T-cell (primary cell): ENCODE data around the gene PRDM11. TPM values are rescaled to one million over a fixed set of nuclear protein-coding genes. Genes with fewer than 3 reads are reported as not detected.

Source experiments
- ATAC-seq, 4 experiments: fragments of 200-7000 bp in 3 of 4; fragments of 150-1000 bp in 1 of 4; cut with Tn5 transposase; replicated peaks in 1 of 4; 1 replicate in 3 of 4; 2 replicates in 1 of 4; pipeline ENCODE4 v1.10.0; 2021; ENCODE audit warnings: moderate library complexity in 3 of 4, mild to moderate bottlenecking in 2 of 4, moderate number of reproducible peaks in 1 of 4
- CTCF ChIA-PET, 2 donors: fragments of 300-600 bp; sonication (Branson Sonifier 250); formaldehyde crosslinking; loops; one replicate each; lab custom pipeline; 2022; ENCODE audit warnings: antibody characterized with exemption in 2 of 2; lab: Charles Lee
- POLR2A ChIA-PET, 2 donors: fragments of 300-600 bp; sonication (Branson Sonifier 250); formaldehyde crosslinking; loops; one replicate each; lab custom pipeline; 2022; ENCODE audit warnings: antibody characterized with exemption in 2 of 2; lab: Charles Lee
- DNase-seq, 35 experiments: peaks; one replicate each; pipeline versions ENCODE4 v3.0.0 to v3.0.0-alpha.2; 2013 to 2023
- H3K27ac ChIP-seq: one replicate; pipeline ENCODE4 v1.5.1; 2013; ENCODE audit warnings: low read length
- H3K27me3 ChIP-seq, 2 experiments: replicated peaks in 1 of 2; 1 replicate in 1 of 2; 2 replicates in 1 of 2; pipeline versions ENCODE4 v1.6.1 to v1.7.0; 2013; ENCODE audit warnings: low read length in 1 of 2, mixed read lengths in 1 of 2; ENCODE audit not compliant: control insufficient read depth in 2 of 2, insufficient read depth in 2 of 2; ENCODE audit errors: extremely low read depth in 1 of 2
- H3K36me3 ChIP-seq, 2 donors: 1 replicate in 1 of 2; 2 replicates in 1 of 2; pipeline versions ENCODE4 v1.6.1 to v1.7.0; 2013; ENCODE audit warnings: low read length in 1 of 2; ENCODE audit not compliant: control insufficient read depth in 2 of 2, insufficient read depth in 1 of 2; ENCODE audit errors: extremely low read depth in 1 of 2
- H3K4me1 ChIP-seq, 2 experiments: 1 replicate in 1 of 2; 2 replicates in 1 of 2; pipeline versions ENCODE4 v1.6.1 to v1.7.0; 2013; ENCODE audit warnings: low read length in 2 of 2, mixed read lengths in 1 of 2; ENCODE audit not compliant: insufficient read depth in 2 of 2, control insufficient read depth in 1 of 2; ENCODE audit errors: extremely low read depth in 1 of 2
- H3K4me3 ChIP-seq, 2 donors: 1 replicate in 1 of 2; 2 replicates in 1 of 2; pipeline versions ENCODE4 v1.5.1 to v1.7.0; 2013; ENCODE audit warnings: mild to moderate bottlenecking in 2 of 2, low read length in 1 of 2, moderate library complexity in 1 of 2; ENCODE audit not compliant: control insufficient read depth in 1 of 2; ENCODE audit errors: extremely low read depth in 1 of 2
- H3K9me3 ChIP-seq: 2 replicates; pipeline ENCODE4 v1.7.0; 2013
- H3K27ac Mint-ChIP-seq, 2 donors: one replicate each; pipeline ENCODE4 v1.8.0; 2020 to 2021; ENCODE audit warnings: mild to moderate bottlenecking in 2 of 2, mixed read lengths in 2 of 2
- H3K27me3 Mint-ChIP-seq, 2 donors: one replicate each; pipeline ENCODE4 v1.8.0; 2021 to 2022; ENCODE audit warnings: mixed read lengths in 2 of 2
- H3K36me3 Mint-ChIP-seq: one replicate; pipeline ENCODE4 v1.8.0; 2021; ENCODE audit warnings: mixed read lengths
- H3K4me1 Mint-ChIP-seq, 3 donors: one replicate each; pipeline ENCODE4 v1.8.0; 2020 to 2022; ENCODE audit warnings: mixed read lengths in 3 of 3, mild to moderate bottlenecking in 1 of 3
- H3K4me3 Mint-ChIP-seq, 3 donors: one replicate each; pipeline ENCODE4 v1.8.0; 2020 to 2022; ENCODE audit warnings: mild to moderate bottlenecking in 3 of 3, mixed read lengths in 3 of 3, moderate library complexity in 3 of 3
- H3K9me3 Mint-ChIP-seq, 3 donors: one replicate each; pipeline ENCODE4 v1.8.0; 2020 to 2022; ENCODE audit warnings: mixed read lengths in 3 of 3
- WGBS: methylation state at CpG from one replicate; pipeline ENCODE4 v1.1.5; 2013; ENCODE audit warnings: missing lambda C conversion rate; ENCODE audit not compliant: insufficient coverage; 5-methylcytosine and 5-hydroxymethylcytosine counted together
- total RNA-seq, 35 experiments: library from RNA in 6 of 35; stranded (reverse) in 6 of 35; fragments of 120-200 nt in 1 of 35; gene quantifications; one replicate each; pipeline versions ENCODE4 v1.2.1 to v1.2.4 and lab custom pipeline; 2013 to 2026

PRDM11 gene
- total RNA-seq, 5 donors from 2014 or later (not counting 1 experiment from before 2014, with no cell fraction given): 8.7 to 12.5 (median 10.6) TPM

GRCh38 chr11:45263773-45264172 is 117.3 kb downstream of the PRDM11 start:
- Histone ChIP-seq H3K4me3 (no peak overlapping the region), H3K9me3 (no peaks in the 10 kb centered on the region), H3K36me3 (no peaks in the 10 kb centered on the region), H3K4me1 (no peaks in the 10 kb centered on the region), H3K27me3 (peaks cover 0 to 38% of the 10 kb centered on the region in 2 experiments), H3K27ac (no peak overlapping the region)
- Mint-ChIP-seq H3K9me3 (no peaks in the 10 kb centered on the region), H3K27ac (no peak overlapping the region), H3K36me3 (no peaks in the 10 kb centered on the region), H3K4me3 (no peak overlapping the region), H3K27me3 (peaks cover 41 to 57% of the 10 kb centered on the region in 2 donors), H3K4me1 (no peaks in the 10 kb centered on the region)
- POLR2A ChIA-PET: no interaction called here
- DNase-seq (no peak), ATAC-seq (no peak)
- CTCF ChIA-PET: interaction anchor here (0.5 to 1.3 kb wide), 2 partner anchors 11 to 28 kb away, joined by 3 read pairs; no protein-coding TSS in a partner anchor
- 100% methylated on average over 3 of the region's 3 CpGs for WGBS

GRCh38 chr11:45264839-45265515 is 118.5 kb downstream of the PRDM11 start:
- H3K9me3 ChIP-seq: no peaks in the 10 kb centered on the region
- no peak overlapping the region for H3K4me3 ChIP-seq
- DNase-seq (no peak), ATAC-seq (no peak)
- H3K27ac ChIP-seq: no peak overlapping the region
- peaks cover 0 to 39% of the 10 kb centered on the region in 2 experiments for H3K27me3 ChIP-seq
- POLR2A ChIA-PET: no interaction called here
- H3K36me3 Mint-ChIP-seq: no peaks in the 10 kb centered on the region
- CTCF ChIA-PET: no interaction called here
- no peak overlapping the region for H3K27ac Mint-ChIP-seq
- no peaks in the 10 kb centered on the region for H3K4me1 ChIP-seq
- H3K27me3 Mint-ChIP-seq: peaks cover 44 to 63% of the 10 kb centered on the region in 2 donors
- H3K4me1 Mint-ChIP-seq: no peaks in the 10 kb centered on the region
- no peaks in the 10 kb centered on the region for H3K36me3 ChIP-seq
- WGBS: 79% methylated on average over 7 of the region's 11 CpGs
- no peak overlapping the region for H3K4me3 Mint-ChIP-seq
- H3K9me3 Mint-ChIP-seq: no peaks in the 10 kb centered on the region

GRCh38 chr11:45265969-45266675 is 119.7 kb downstream of the PRDM11 start:
- CTCF ChIA-PET: no interaction called here
- POLR2A ChIA-PET: interaction anchor here in 1 of 2 donors (0.6 kb wide), 2 partner anchors 298 to 1649 kb away, joined by 3 read pairs; no protein-coding TSS in a partner anchor
- Mint-ChIP-seq H3K27ac (no peak overlapping the region), H3K4me1 (no peaks in the 10 kb centered on the region), H3K27me3 (peaks cover 44 to 62% of the 10 kb centered on the region in 2 donors), H3K4me3 (no peak overlapping the region), H3K9me3 (no peaks in the 10 kb centered on the region), H3K36me3 (no peaks in the 10 kb centered on the region)
- Histone ChIP-seq H3K4me1 (no peaks in the 10 kb centered on the region), H3K4me3 (no peak overlapping the region), H3K36me3 (no peaks in the 10 kb centered on the region), H3K9me3 (no peaks in the 10 kb centered on the region), H3K27me3 (peaks cover 0 to 39% of the 10 kb centered on the region in 2 experiments), H3K27ac (no peak overlapping the region)
- DNase-seq: no peak
- ATAC-seq: no peak
- WGBS: no CpG with 5 or more reads among the region's 2 CpGs

GRCh38 chr11:45266676-45267020 is 120.2 kb downstream of the PRDM11 start:
- H3K27me3 Mint-ChIP-seq: peaks cover 48 to 64% of the 10 kb centered on the region in 2 donors
- ATAC-seq: no peak
- H3K27ac Mint-ChIP-seq: no peak overlapping the region
- 100% methylated on average over 1 of the region's 1 CpG for WGBS
- no peaks in the 10 kb centered on the region for H3K36me3 ChIP-seq
- CTCF ChIA-PET: no interaction called here
- H3K36me3 Mint-ChIP-seq: no peaks in the 10 kb centered on the region
- no peak overlapping the region for H3K27ac ChIP-seq
- no peaks in the 10 kb centered on the region for H3K9me3 Mint-ChIP-seq
- no peaks in the 10 kb centered on the region for H3K4me1 ChIP-seq
- H3K4me1 Mint-ChIP-seq: no peaks in the 10 kb centered on the region
- no peak overlapping the region for H3K4me3 Mint-ChIP-seq
- no peak for DNase-seq
- no peaks in the 10 kb centered on the region for H3K9me3 ChIP-seq
- POLR2A ChIA-PET: no interaction called here
- peaks cover 0 to 36% of the 10 kb centered on the region in 2 experiments for H3K27me3 ChIP-seq
- H3K4me3 ChIP-seq: no peak overlapping the region

- DNase-seq: peak in 3 of 35 experiments; percentile 7 to 46 (median 7)
- no peak for ATAC-seq
- ChIA-PET POLR2A (no interaction called here), CTCF (no interaction called here)
- no peaks in the 10 kb centered on the region for H3K36me3 ChIP-seq
- no peaks in the 10 kb centered on the region for H3K4me1 ChIP-seq
- peaks cover 48 to 64% of the 10 kb centered on the region in 2 donors for H3K27me3 Mint-ChIP-seq
- no peaks in the 10 kb centered on the region for H3K9me3 Mint-ChIP-seq
- H3K36me3 Mint-ChIP-seq: no peaks in the 10 kb centered on the region
- H3K4me1 Mint-ChIP-seq: no peaks in the 10 kb centered on the region
- H3K27ac ChIP-seq: no peak overlapping the region
- H3K4me3 ChIP-seq: no peak overlapping the region
- H3K27me3 ChIP-seq: peaks cover 0 to 35% of the 10 kb centered on the region in 2 experiments
- no peak overlapping the region for H3K4me3 Mint-ChIP-seq
- no peaks in the 10 kb centered on the region for H3K9me3 ChIP-seq
- H3K27ac Mint-ChIP-seq: no peak overlapping the region
- WGBS: 70% methylated on average over 11 of the region's 14 CpGs
Observed at GRCh38 chr11:45267052-45267451, 120.6 kb downstream of the PRDM11 start.

GRCh38 chr11:45267652-45268299 is 121.3 kb downstream of the PRDM11 start:
- no peaks in the 10 kb centered on the region for H3K4me1 Mint-ChIP-seq
- H3K9me3 Mint-ChIP-seq: no peaks in the 10 kb centered on the region
- no peak overlapping the region for H3K27ac Mint-ChIP-seq
- no peak overlapping the region for H3K4me3 Mint-ChIP-seq
- 90% methylated on average over 7 of the region's 13 CpGs for WGBS
- CTCF ChIA-PET: no interaction called here
- no peak for DNase-seq
- POLR2A ChIA-PET: no interaction called here
- Histone ChIP-seq H3K4me3 (no peak overlapping the region), H3K36me3 (no peaks in the 10 kb centered on the region), H3K27ac (no peak overlapping the region), H3K27me3 (peaks cover 2 to 30% of the 10 kb centered on the region in 2 experiments), H3K9me3 (no peaks in the 10 kb centered on the region), H3K4me1 (no peaks in the 10 kb centered on the region)
- H3K36me3 Mint-ChIP-seq: no peaks in the 10 kb centered on the region
- no peak for ATAC-seq
- H3K27me3 Mint-ChIP-seq: peaks cover 48 to 60% of the 10 kb centered on the region in 2 donors
